Skeletal muscle tissue (tissue), 4 donors: ENCODE measurements around the gene DBN1. TPM values are rescaled to one million over a fixed set of nuclear protein-coding genes. Genes with fewer than 3 reads are reported as not detected.
A peak's percentile ranks its signal among the peaks of the same experiment; 100 is the strongest.
"Not testable (repeated sequence)": the region's sequence is repeated elsewhere in the genome, so short reads cannot be mapped to it uniquely, and the experiment has no call there.

ENCODE experiments used
- H3K27ac ChIP-seq: one replicate; pipeline ENCODE4 v1.7.0; 2013; ENCODE audit warnings: mild to moderate bottlenecking, low read depth, low read length, inconsistent platforms
- H3K27me3 ChIP-seq, 3 donors: one replicate each; pipeline ENCODE4 v1.7.0; 2013; ENCODE audit warnings: low read length in 3 of 3; ENCODE audit not compliant: control insufficient read depth in 3 of 3, insufficient read depth in 3 of 3
- H3K36me3 ChIP-seq, 3 donors: one replicate each; pipeline ENCODE4 v1.7.0; 2013; ENCODE audit warnings: low read length in 3 of 3; ENCODE audit not compliant: control insufficient read depth in 3 of 3, insufficient read depth in 3 of 3
- H3K4me1 ChIP-seq, 3 donors: one replicate each; pipeline ENCODE4 v1.7.0; 2013; ENCODE audit warnings: low read length in 3 of 3, mild to moderate bottlenecking in 3 of 3; ENCODE audit not compliant: control insufficient read depth in 3 of 3, insufficient read depth in 3 of 3
- H3K4me3 ChIP-seq, 3 donors: one replicate each; pipeline ENCODE4 v1.7.0; 2013; ENCODE audit warnings: low read length in 3 of 3
- H3K9ac ChIP-seq, 3 donors: one replicate each; pipeline ENCODE4 v1.7.0; 2013; ENCODE audit warnings: low read length in 3 of 3, mild to moderate bottlenecking in 3 of 3, moderate library complexity in 2 of 3, low read depth in 1 of 3
- H3K9me3 ChIP-seq, 3 donors: one replicate each; pipeline ENCODE4 v1.7.0; 2013; ENCODE audit warnings: low read length in 3 of 3; ENCODE audit not compliant: control insufficient read depth in 3 of 3
- total RNA-seq: library from RNA; depleted of rRNA; stranded (reverse); fragments of >200 nt; gene quantifications from one replicate; pipeline ENCODE4 v1.2.3, GENCODE V29; 2014
- donor health status: Osteomylitis.

DBN1 gene
- total RNA-seq, 1 donor from 2014 or later = 108 TPM

GRCh38 chr5:177425196-177425800, 48.1 kb downstream of the DBN1 start:
- no peaks in the 10 kb centered on the region for H3K27me3 ChIP-seq
- peak overlapping the region; percentile 54 to 83 (median 69) for H3K9ac ChIP-seq
- H3K4me3 ChIP-seq = peak overlapping the region; percentile 70 to 84 (median 79)
- peak overlapping the region; percentile 87 for H3K27ac ChIP-seq
- no peaks in the 10 kb centered on the region for H3K36me3 ChIP-seq
- no peaks in the 10 kb centered on the region for H3K9me3 ChIP-seq
- H3K4me1 ChIP-seq = peaks cover 20 to 38% (median 20%) of the 10 kb centered on the region in 3 donors

- H3K36me3 ChIP-seq = no peaks in the 10 kb centered on the region
- H3K9ac ChIP-seq = no peak overlapping the region
- no peak overlapping the region for H3K4me3 ChIP-seq
- no peaks in the 10 kb centered on the region for H3K9me3 ChIP-seq
- no peaks in the 10 kb centered on the region for H3K27me3 ChIP-seq
- H3K4me1 ChIP-seq = peaks cover 20 to 24% (median 20%) of the 10 kb centered on the region in 3 donors
- no peak overlapping the region for H3K27ac ChIP-seq
Measured at GRCh38 chr5:177423671-177424070, 49.8 kb downstream of the DBN1 start.

- Histone ChIP-seq H3K9ac (no peak overlapping the region), H3K36me3 (no peaks in the 10 kb centered on the region), H3K9me3 (no peaks in the 10 kb centered on the region), H3K4me1 (peaks cover 5 to 6% (median 6%) of the 10 kb centered on the region in 3 donors), H3K4me3 (no peak overlapping the region), H3K27me3 (no peaks in the 10 kb centered on the region), H3K27ac (no peak overlapping the region)
Measured at GRCh38 chr5:177421062-177421798, 52.2 kb downstream of the DBN1 start.

- not testable (repeated sequence) for H3K4me1 ChIP-seq, H3K9me3 ChIP-seq, H3K36me3 ChIP-seq, H3K9ac ChIP-seq, H3K4me3 ChIP-seq, H3K27ac ChIP-seq, H3K27me3 ChIP-seq
Measured at GRCh38 chr5:177420472-177420871, 53.0 kb downstream of the DBN1 start.

- Histone ChIP-seq H3K9ac (no peak overlapping the region), H3K4me1 (no peaks in the 10 kb centered on the region), H3K27ac (no peak overlapping the region), H3K4me3 (no peak overlapping the region), H3K27me3 (peaks cover 0 to under 1% (median 0%) of the 10 kb centered on the region in 3 donors), H3K9me3 (no peaks in the 10 kb centered on the region), H3K36me3 (no peaks in the 10 kb centered on the region)
Measured at GRCh38 chr5:177419046-177419445, 54.4 kb downstream of the DBN1 start.

GRCh38 chr5:177417081-177417480, 56.4 kb downstream of the DBN1 start:
- not testable (repeated sequence) for H3K4me3 ChIP-seq, H3K27ac ChIP-seq, H3K9ac ChIP-seq, H3K9me3 ChIP-seq, H3K27me3 ChIP-seq, H3K36me3 ChIP-seq, H3K4me1 ChIP-seq

- H3K4me1 ChIP-seq = no peaks in the 10 kb centered on the region
- no peak overlapping the region for H3K4me3 ChIP-seq
- no peak overlapping the region for H3K27ac ChIP-seq
- H3K9me3 ChIP-seq = no peaks in the 10 kb centered on the region
- H3K36me3 ChIP-seq = no peaks in the 10 kb centered on the region
- peaks cover 0 to 2% (median 0%) of the 10 kb centered on the region in 3 donors for H3K27me3 ChIP-seq
- H3K9ac ChIP-seq = no peak overlapping the region
Measured at GRCh38 chr5:177414481-177414880, 59.0 kb downstream of the DBN1 start.

- H3K36me3 ChIP-seq = no peaks in the 10 kb centered on the region
- peaks cover 0 to 2% (median 0%) of the 10 kb centered on the region in 3 donors for H3K27me3 ChIP-seq
- no peak overlapping the region for H3K27ac ChIP-seq
Measured at GRCh38 chr5:177412603-177413233, 60.7 kb downstream of the DBN1 start.

GRCh38 chr5:177410575-177410974, 62.9 kb downstream of the DBN1 start:
- no peak overlapping the region for H3K27ac ChIP-seq
- H3K9ac ChIP-seq = no peak overlapping the region
- peaks cover 0 to 7% (median 3%) of the 10 kb centered on the region in 3 donors for H3K27me3 ChIP-seq

More at GRCh38 chr5:177412603-177413233, 60.7 kb downstream of the DBN1 start:
- no peak overlapping the region for H3K9ac ChIP-seq
- H3K4me1 ChIP-seq = no peaks in the 10 kb centered on the region
- no peak overlapping the region for H3K4me3 ChIP-seq
- H3K9me3 ChIP-seq = no peaks in the 10 kb centered on the region

More at GRCh38 chr5:177410575-177410974, 62.9 kb downstream of the DBN1 start:
- Histone ChIP-seq H3K36me3 (no peaks in the 10 kb centered on the region), H3K9me3 (no peaks in the 10 kb centered on the region), H3K4me1 (no peaks in the 10 kb centered on the region), H3K4me3 (no peak overlapping the region)
